Heart left ventricle (tissue), 16 donors: ENCODE data around the gene TMC3. TPM values are rescaled to one million over a fixed set of nuclear protein-coding genes. Genes with fewer than 3 reads are reported as not detected.

ENCODE experiments used
- ATAC-seq, 4 donors: fragments of 200-7000 bp; cut with Tn5 transposase; one replicate each; pipeline ENCODE4 v1.9.1; 2020 to 2022; ENCODE audit warnings: moderate library complexity in 4 of 4, mild to moderate bottlenecking in 3 of 4, moderate number of reproducible peaks in 1 of 4
- DNase-seq, 5 donors: peaks; one replicate each; pipeline ENCODE4 v3.0.0-alpha.2; 2020
- H3K27ac ChIP-seq, 12 donors: fragments of 200-600 bp; sonication (generic) in 4 of 12; one replicate each; pipeline versions ENCODE4 v1.5.0 to v1.8.0; 2016 to 2022; ENCODE audit warnings: mild to moderate bottlenecking in 2 of 12
- H3K27me3 ChIP-seq, 9 donors: fragments of 200-600 bp; sonication (generic) in 2 of 9; one replicate each; pipeline versions ENCODE4 v1.5.1 to v1.8.0; 2016 to 2022; ENCODE audit warnings: mild to moderate bottlenecking in 3 of 9
- H3K36me3 ChIP-seq, 9 donors: fragments of 200-600 bp; sonication (generic) in 2 of 9; one replicate each; pipeline versions ENCODE4 v1.5.0 to v1.8.0; 2018 to 2022; ENCODE audit warnings: mild to moderate bottlenecking in 2 of 9
- H3K4me1 ChIP-seq, 12 donors: fragments of 200-600 bp; sonication (generic) in 4 of 12; one replicate each; pipeline versions ENCODE4 v1.5.0 to v1.8.0; 2016 to 2022; ENCODE audit warnings: mild to moderate bottlenecking in 3 of 12
- H3K4me3 ChIP-seq, 12 donors: fragments of 200-600 bp; sonication (generic) in 4 of 12; one replicate each; pipeline versions ENCODE4 v1.5.0 to v1.8.0; 2017 to 2022; ENCODE audit warnings: mild to moderate bottlenecking in 9 of 12, moderate library complexity in 4 of 12
- H3K9me3 ChIP-seq, 12 donors: fragments of 200-600 bp; sonication (generic) in 4 of 12; one replicate each; pipeline versions ENCODE4 v1.5.0 to v1.8.0; 2016 to 2022; ENCODE audit warnings: mild to moderate bottlenecking in 1 of 12
- POLR2A ChIP-seq, 2 donors: fragments of 450-650 bp; IDR thresholded peaks; one replicate each; pipeline ENCODE4 v1.6.1; 2017; ENCODE audit warnings: antibody characterized with exemption in 2 of 2, mild to moderate bottlenecking in 2 of 2, moderate library complexity in 2 of 2
- WGBS, 4 donors: extraction: QIAGEN DNeasy Blood & Tissue Kit in 2 of 4; methylation state at CpG; one replicate each; pipeline versions ENCODE4 v1.1.5 to v1.1.7; 2013 to 2018; 5-methylcytosine and 5-hydroxymethylcytosine counted together
- intact Hi-C, 10 donors: fragments of 100-400 bp; cut with DNase I; formaldehyde crosslinking; loops; one replicate each; pipeline versions ENCODE4 v1.11.1 to v1.14.2; 2022
- polyA plus RNA-seq, 2 donors: library from polyadenylated mRNA; stranded (reverse); fragments of 200-250 nt; gene quantifications; one replicate each; pipeline ENCODE4 v1.2.3, GENCODE V29; 2013
- total RNA-seq, 9 donors: library from RNA; depleted of rRNA in 2 of 9; stranded (reverse); fragments of >200 nt in 2 of 9; fragmentation: NEBNext Ultra II Directional in 3 of 9; extraction: Animal tissue kit (Norgen Biotek cat#: 25700) in 3 of 9; gene quantifications; one replicate each; pipeline versions ENCODE4 v1.1.0 to v1.2.4, GENCODE V29; 2016 to 2023
- TF ChIP-seq, protein P1 (sequence below), 12 donors: fragments of 200-600 bp; sonication (generic) in 4 of 12; IDR thresholded peaks; one replicate each; pipeline versions ENCODE4 v1.5.0 to v1.8.0; 2018 to 2022; ENCODE audit warnings: antibody characterized with exemption in 12 of 12, mild to moderate bottlenecking in 5 of 12
- donor health status: ischemic (EF 13 %, LVEDD 7.1; RV severe dilation, severe dysfunction).
- donor health status: healthy with polysubstance abuse.
- donor health status: DM: no; HTN: yes; CAD: no.
- donor health status: DM: no; HTN: no; CAD: no.
- donor health status: ischemic (EF 25% LVEDD 6.9; RV normal size, moderate dysfunction).
- donor health status: ischemic (EF 25% LVEDD 5.7; RV mildly dilated, moderate dysfunction).
- donor health status: healthy.
- donor health status: DM: yes; HTN: yes; CAD: no.
- donor health status: ischemic (EF 35%, LVEDD 5.7; RV mildly dilated, moderate dysfunction).
- donor health status: nonischemic (EF 11% LVEDD 7.7; RV severe dilation, severe dysfunction).
- donor health status: DM: yes; HTN: yes; CAD: no.
- donor health status: PGD.
- donor health status: ischemic (EF 29% LVEDD 5.4; RV normal size, mild dysfunction).
- donor health status: nonischemic (EF 23%, LVEDD 6.1; RV moderate dilation, normal function).

Gene TMC3
- total and polyA plus RNA-seq, 11 donors, result 0.19 TPM; not detected in 10

DNA sequence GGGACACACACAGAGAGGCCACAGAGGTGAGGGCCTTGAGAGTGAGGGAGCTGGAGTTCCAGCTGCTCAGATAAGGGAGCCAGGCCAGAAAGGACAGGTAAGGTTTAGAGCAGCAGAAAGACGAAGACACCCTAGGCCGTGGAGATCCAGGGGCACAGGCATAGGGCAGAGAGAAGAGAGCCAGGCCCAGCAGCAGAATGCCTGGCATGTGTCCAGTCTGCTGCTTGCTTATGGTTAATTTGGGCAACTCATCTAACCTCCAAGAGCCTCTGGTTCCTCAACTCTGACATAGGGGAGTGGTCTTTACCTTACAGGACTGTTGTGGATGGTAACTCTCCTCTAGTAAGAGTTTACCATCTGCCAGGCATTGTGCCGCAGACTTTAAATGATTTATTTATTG is 86.0 kb downstream of the TMC3 start:
- TF ChIP-seq, protein P1, sequence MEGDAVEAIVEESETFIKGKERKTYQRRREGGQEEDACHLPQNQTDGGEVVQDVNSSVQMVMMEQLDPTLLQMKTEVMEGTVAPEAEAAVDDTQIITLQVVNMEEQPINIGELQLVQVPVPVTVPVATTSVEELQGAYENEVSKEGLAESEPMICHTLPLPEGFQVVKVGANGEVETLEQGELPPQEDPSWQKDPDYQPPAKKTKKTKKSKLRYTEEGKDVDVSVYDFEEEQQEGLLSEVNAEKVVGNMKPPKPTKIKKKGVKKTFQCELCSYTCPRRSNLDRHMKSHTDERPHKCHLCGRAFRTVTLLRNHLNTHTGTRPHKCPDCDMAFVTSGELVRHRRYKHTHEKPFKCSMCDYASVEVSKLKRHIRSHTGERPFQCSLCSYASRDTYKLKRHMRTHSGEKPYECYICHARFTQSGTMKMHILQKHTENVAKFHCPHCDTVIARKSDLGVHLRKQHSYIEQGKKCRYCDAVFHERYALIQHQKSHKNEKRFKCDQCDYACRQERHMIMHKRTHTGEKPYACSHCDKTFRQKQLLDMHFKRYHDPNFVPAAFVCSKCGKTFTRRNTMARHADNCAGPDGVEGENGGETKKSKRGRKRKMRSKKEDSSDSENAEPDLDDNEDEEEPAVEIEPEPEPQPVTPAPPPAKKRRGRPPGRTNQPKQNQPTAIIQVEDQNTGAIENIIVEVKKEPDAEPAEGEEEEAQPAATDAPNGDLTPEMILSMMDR (IDR thresholded peaks at IDR 0.05), result no peak
- TF ChIP-seq POLR2A (IDR thresholded peaks at IDR 0.05), result no peak
- Histone ChIP-seq H3K27ac (no peak overlapping the region), H3K9me3 (no peaks in the 10 kb centered on the region), H3K4me1 (peaks cover 0 to 44% (median 1%) of the 10 kb centered on the region in 12 donors), H3K27me3 (no peaks in the 10 kb centered on the region), H3K36me3 (peaks cover 0 to 48% (median 0%) of the 10 kb centered on the region in 9 donors), H3K4me3 (no peak overlapping the region)
- intact Hi-C loops, result no loop called here
- 66 to 98% (median 77%) methylated on average over 3 of the region's 3 CpGs for WGBS, 4 donors
- ATAC-seq, result peak in 2 of 4 donors; percentile 36 to 41
- DNase-seq, result no peak

DNA sequence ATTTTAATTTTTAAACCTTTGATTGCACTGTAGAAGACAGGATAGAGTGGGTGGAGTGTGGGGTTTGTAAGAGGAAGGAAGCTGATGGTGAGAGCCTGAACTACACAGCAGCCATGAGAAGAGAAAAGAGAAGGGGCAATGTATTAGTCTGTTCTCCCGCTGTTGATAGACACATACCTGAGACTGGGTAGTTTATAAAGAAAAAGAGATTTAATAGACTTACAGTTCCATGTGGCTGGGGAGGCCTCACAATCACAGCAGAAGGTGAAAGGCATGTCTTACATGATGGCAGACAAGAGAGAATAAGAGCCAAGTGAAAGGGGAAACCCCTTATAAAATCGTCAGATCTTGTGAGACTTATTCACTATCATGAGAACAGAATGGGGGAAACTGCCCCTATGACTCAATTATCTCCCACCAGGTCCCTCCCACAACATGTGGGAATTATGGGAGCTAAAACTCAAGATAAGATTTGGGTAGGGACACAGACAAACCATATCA is 87.3 kb downstream of the TMC3 start:
- intact Hi-C loops, result no loop called here
- 71 to 89% (median 79%) methylated on average over 2 of the region's 2 CpGs for WGBS, 4 donors
- peaks cover 0 to 35% (median 1%) of the 10 kb centered on the region in 12 donors for H3K4me1 ChIP-seq
- H3K27ac ChIP-seq, result peak overlapping the region in 1 of 12 donors; percentile 60
- no peaks in the 10 kb centered on the region for H3K9me3 ChIP-seq
- H3K27me3 ChIP-seq, result no peaks in the 10 kb centered on the region
- no peak for TF ChIP-seq POLR2A (IDR thresholded peaks at IDR 0.05)
- TF ChIP-seq, protein P1 (IDR thresholded peaks at IDR 0.05), result no peak
- H3K4me3 ChIP-seq, result no peak overlapping the region
- DNase-seq (no peak), ATAC-seq (peak in 2 of 4 donors; percentile 34 to 41)
- H3K36me3 ChIP-seq, result peaks cover 0 to 49% (median 0%) of the 10 kb centered on the region in 9 donors

DNA sequence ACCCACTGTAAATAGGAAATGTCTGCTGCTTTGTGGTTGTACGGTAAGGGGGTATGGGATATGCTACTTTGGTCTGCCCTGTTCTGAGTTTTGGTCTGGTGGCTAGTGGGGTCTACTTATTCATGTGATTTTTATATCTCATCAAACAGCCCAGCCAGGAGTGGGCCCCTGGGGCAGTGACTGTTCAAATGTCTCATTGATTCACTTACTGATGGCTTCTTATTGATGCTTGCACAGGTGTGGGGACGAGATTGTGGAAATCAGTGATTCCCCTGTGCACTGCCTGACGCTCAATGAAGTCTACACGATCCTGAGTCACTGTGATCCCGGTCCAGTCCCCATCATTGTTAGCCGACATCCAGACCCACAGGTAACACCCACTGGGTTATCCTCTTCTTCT is 88.6 kb downstream of the TMC3 start:
- 95 to 100% (median 97%) methylated on average over 6 of the region's 6 CpGs for WGBS, 4 donors
- Histone ChIP-seq H3K4me3 (no peak overlapping the region), H3K27me3 (no peaks in the 10 kb centered on the region), H3K36me3 (peaks cover 0 to 55% (median 0%) of the 10 kb centered on the region in 9 donors), H3K4me1 (peaks cover 0 to 35% (median 1%) of the 10 kb centered on the region in 12 donors), H3K27ac (no peak overlapping the region), H3K9me3 (no peaks in the 10 kb centered on the region)
- no peak for DNase-seq
- no peak for ATAC-seq
- intact Hi-C loops, result no loop called here
- no peak for TF ChIP-seq POLR2A (IDR thresholded peaks at IDR 0.05)
- TF ChIP-seq, protein P1 (IDR thresholded peaks at IDR 0.05), result no peak

DNA sequence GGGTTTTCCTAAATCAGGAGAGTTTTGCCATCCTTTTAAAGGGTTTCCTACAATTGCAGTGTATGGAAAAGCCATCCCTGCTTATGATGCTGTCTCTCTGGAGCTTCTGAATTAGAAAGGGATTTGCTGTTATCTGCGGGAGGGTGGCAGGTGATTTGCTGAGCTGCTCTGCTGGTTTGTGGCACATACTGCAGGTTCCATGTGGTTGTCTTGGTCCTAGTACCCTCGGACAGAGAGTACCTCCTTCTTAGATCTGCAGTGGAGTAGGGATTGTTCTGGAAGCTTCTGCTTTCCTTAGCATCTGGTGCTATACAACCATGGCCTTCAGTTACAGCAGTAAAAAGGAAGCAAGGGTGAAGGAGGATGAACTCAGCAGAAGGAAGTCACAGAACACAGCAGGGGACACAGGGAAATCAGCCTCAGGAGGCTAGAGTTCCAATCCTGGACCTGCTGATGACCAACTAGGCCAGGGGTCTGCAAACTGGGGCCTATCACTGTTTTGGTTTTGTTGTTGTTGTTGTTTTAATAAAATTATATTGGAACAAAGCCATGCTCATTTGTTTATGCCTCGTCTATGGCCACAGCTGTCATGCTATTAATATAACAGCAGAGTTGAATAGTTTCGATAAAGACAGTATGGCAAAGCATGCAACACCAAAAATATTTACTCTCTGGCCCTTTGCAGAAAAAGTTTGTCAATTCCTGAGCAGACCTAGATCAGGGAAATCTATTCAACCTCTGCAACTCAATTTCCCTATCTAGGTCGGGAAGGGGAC is 89.6 kb downstream of the TMC3 start:
- H3K27ac ChIP-seq, result peak overlapping the region in 1 of 12 donors; percentile 21
- no peak for TF ChIP-seq POLR2A (IDR thresholded peaks at IDR 0.05)
- TF ChIP-seq, protein P1 (IDR thresholded peaks at IDR 0.05), result no peak
- no peak for DNase-seq

More for the DNA sequence above, 89.6 kb downstream of the TMC3 start:
- peaks cover 0 to 2% (median 0%) of the 10 kb centered on the region in 9 donors for H3K27me3 ChIP-seq
- WGBS, 4 donors, result 62 to 66% (median 65%) methylated on average over 5 of the region's 5 CpGs
- ATAC-seq, result peak in 3 of 4 donors; percentile 33 to 56 (median 55)
- H3K4me3 ChIP-seq, result no peak overlapping the region
- no peaks in the 10 kb centered on the region for H3K9me3 ChIP-seq
- intact Hi-C loops, result no loop called here
- H3K4me1 ChIP-seq, result peaks cover 0 to 35% (median 4%) of the 10 kb centered on the region in 12 donors
- peaks cover 0 to 54% (median 0%) of the 10 kb centered on the region in 9 donors for H3K36me3 ChIP-seq
